HAP-1 (cell line): ENCODE results near the gene PMF1.

ENCODE experiments used
- DNase-seq, 2 experiments: peaks; one replicate each; pipeline ENCODE4 v3.0.0-alpha.2; 2016 to 2020; ENCODE audit warnings: low spot score in 2 of 2
- H3K27me3 ChIP-seq: fragments of 250-450 bp; sonication (Bioruptor Pico); 2 replicates; pipeline ENCODE4 v1.5.1; 2020; ENCODE audit warnings: low read depth, mild to moderate bottlenecking, moderate library complexity
- H3K36me3 ChIP-seq: fragments of 250-450 bp; sonication (Bioruptor Pico); replicated peaks from 2 replicates; pipeline ENCODE4 v1.5.1; 2020; ENCODE audit warnings: mild to moderate bottlenecking
- H3K4me1 ChIP-seq: fragments of 250-450 bp; sonication (Bioruptor Pico); 2 replicates; pipeline ENCODE4 v1.5.1; 2020; ENCODE audit warnings: mild to moderate bottlenecking
- H3K4me3 ChIP-seq: fragments of 250-450 bp; sonication (Bioruptor Pico); 2 replicates; pipeline ENCODE4 v1.5.1; 2020; ENCODE audit warnings: mild to moderate bottlenecking, moderate library complexity
- H3K9me3 ChIP-seq: fragments of 250-450 bp; sonication (Bioruptor Pico); 2 replicates; pipeline ENCODE4 v1.5.1; 2020; ENCODE audit warnings: mild to moderate bottlenecking, moderate library complexity
- in situ Hi-C: fragments of 300-500 bp; cut with MboI; formaldehyde crosslinking; loops from 3 replicates; pipeline ENCODE4 v1.14.3; 2020; ENCODE audit warnings: low sequenced_read_pairs, inconsistent platforms, mixed read lengths

The PMF1 gene

DNA sequence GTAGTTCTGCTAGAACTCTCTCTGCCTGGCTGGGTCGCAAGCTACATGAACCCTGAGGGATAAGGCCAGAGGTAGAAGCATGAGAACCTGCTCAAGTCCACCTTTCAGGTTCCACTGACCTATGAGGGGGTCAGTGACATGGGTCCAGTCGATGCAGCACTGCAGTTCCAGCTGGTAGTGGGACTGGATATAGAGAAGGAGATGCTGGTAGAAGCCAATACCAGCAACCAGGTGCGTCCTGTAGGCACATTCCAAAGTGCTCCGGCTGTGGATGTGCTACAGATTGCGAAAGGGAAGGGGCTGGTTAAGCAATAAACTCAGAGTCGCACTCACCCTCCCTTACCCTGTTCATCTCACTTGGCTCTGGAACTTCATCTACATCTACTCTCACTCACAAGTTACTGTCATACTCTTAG is 64.2 kb downstream of the PMF1 start:
- in situ Hi-C loops = no loop called here
- Histone ChIP-seq H3K27me3 (no peaks in the 10 kb centered on the region), H3K4me3 (no peak overlapping the region), H3K4me1 (peaks cover 2% of the 10 kb centered on the region), H3K9me3 (no peaks in the 10 kb centered on the region), H3K36me3 (peaks cover 77% of the 10 kb centered on the region)
- DNase-seq = no peak

DNA sequence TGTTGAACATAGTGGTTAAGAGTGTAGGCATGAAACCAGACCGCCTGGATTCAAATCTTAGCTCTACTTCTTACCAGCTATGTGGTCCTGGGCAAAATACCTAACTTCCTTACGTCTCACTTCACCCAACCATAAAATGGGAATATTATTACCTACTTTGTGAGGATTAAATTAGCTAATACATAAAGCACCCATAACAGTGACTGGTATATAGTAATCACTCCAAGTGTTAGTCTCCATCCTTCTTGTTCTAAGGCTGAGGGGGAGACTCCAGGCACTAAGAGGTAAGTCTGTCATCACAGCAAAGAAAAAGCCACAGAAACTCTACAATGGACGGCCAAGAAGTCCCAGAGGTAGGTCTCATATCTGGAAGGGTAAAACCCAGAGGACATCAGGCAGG is 67.0 kb downstream of the PMF1 start:
- H3K4me1 ChIP-seq = peaks cover 9% of the 10 kb centered on the region
- no peak for DNase-seq
- H3K27me3 ChIP-seq = no peaks in the 10 kb centered on the region
- no peaks in the 10 kb centered on the region for H3K9me3 ChIP-seq
- in situ Hi-C loops = no loop called here
- peaks cover 55% of the 10 kb centered on the region for H3K36me3 ChIP-seq
- H3K4me3 ChIP-seq = no peak overlapping the region

DNA sequence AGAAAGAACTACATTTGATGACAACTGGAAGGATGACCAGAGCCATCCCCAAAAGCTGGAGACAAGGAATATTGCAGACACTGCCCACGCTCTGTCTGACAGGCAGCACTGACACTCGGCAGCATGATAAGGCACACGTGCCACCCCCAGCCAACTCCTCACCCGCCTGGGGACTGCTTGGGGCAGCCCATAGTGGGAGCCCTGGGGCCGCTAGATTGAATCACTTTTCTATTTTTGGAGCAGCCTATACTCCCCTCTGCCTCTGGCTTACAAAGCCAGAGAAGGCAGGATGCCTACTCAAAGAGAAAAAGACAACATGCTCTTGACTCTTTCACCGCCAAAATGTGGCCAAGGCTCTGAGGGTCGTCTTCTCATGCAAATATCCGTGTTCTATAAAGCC is 68.5 kb downstream of the PMF1 start:
- no peaks in the 10 kb centered on the region for H3K9me3 ChIP-seq
- H3K36me3 ChIP-seq = peaks cover 48% of the 10 kb centered on the region
- in situ Hi-C loops = no loop called here
- H3K4me1 ChIP-seq = peaks cover 9% of the 10 kb centered on the region
- H3K27me3 ChIP-seq = no peaks in the 10 kb centered on the region
- peak overlapping the region; percentile 98 for H3K4me3 ChIP-seq
- peak in 1 of 2 experiments; percentile 34 for DNase-seq

DNA sequence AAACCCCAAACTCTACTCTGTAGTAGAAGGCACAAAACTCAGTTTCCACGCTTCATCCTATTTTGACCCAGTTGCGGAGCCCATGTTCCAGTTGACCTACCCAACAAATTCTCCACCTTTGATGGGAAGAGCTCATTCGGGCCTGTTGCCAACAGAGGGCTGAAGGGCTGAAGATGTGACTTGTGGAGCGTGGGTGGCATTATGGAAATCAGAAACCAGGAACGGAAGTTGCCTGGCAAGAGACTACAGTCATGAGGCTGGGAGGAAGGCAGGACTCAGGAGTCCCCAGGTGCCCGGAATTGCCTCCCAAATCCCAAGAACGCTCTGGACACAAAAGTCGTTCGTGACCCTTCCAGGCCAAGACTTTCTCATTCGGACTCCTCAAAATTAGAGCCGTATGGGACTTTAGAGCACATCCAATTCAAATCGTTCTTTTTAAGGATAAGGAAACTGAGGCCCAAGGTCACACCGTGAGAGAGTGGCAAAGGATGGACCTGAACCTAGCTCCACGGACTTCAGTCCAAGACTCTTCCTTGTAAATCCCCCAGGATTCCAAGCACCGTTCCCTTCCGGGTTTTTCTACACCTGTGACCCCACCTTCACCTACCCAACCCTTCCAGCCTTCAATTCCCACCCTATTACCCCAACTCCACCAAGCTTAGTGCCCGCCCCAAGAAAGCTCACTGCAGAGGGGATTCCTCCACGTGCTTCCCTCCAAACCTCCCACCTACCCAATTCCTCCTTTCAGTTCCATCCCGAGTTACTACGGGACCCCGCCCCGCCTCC is 69.1 kb downstream of the PMF1 start:
- Histone ChIP-seq H3K4me3 (peak overlapping the region; percentile 98), H3K9me3 (no peaks in the 10 kb centered on the region), H3K36me3 (peaks cover 42% of the 10 kb centered on the region), H3K4me1 (peaks cover 9% of the 10 kb centered on the region), H3K27me3 (no peaks in the 10 kb centered on the region)
- in situ Hi-C loops = no loop called here
- peak; percentile 34 to 36 for DNase-seq

DNA sequence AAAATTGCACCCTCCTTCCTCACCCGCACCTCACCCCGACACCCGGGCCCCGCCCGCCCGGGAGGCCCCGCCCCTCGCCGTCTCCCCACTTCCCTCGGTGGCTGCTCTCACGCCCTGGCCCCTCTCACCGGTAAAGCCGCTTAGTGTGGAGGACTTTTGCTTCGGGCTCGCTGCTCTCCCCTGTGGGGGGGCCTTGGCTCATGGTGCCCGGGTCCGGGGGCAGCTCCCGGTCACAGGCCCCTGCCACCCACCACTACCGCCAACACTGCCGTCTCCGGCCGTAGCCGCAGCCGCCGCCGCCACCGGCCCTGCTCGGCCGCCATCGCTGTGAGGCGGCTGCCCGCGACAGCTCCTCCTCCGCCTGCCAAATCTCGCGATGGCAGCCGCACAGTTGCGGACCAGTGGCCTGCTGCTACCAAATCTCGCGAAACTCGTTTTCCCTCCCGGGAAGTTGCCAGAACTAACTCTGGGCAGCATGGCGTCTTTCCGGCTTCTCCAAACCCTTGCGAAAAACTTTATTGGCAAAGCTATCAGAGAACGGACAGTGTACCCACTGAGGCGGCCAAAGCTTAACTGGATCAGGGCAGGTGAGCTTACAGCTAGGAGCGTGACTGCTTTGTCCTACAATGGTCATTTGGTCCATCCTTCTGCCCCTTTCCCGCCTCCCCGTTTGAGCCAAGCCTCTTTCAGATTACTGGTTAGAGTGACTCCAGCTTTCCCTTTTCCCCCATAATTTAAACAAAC is 69.8 kb downstream of the PMF1 start, which contains the start of gene SMG5:
SMG5 (minus strand) TSS at position 347 of the 744 bp plus-strand sequence; CDS start at position 202, 145 bp downstream.
- in situ Hi-C loops = no loop called here
- peak within 1 kb of the TSS; percentile 98 for H3K4me3 ChIP-seq
- H3K4me1 ChIP-seq = peaks cover 9% of the 10 kb centered on the region
- H3K9me3 ChIP-seq = no peaks in the 10 kb centered on the region
- no peaks in the 10 kb centered on the region for H3K27me3 ChIP-seq
- peak; percentile 98 for DNase-seq
- peaks cover 34% of the 10 kb centered on the region for H3K36me3 ChIP-seq

DNA sequence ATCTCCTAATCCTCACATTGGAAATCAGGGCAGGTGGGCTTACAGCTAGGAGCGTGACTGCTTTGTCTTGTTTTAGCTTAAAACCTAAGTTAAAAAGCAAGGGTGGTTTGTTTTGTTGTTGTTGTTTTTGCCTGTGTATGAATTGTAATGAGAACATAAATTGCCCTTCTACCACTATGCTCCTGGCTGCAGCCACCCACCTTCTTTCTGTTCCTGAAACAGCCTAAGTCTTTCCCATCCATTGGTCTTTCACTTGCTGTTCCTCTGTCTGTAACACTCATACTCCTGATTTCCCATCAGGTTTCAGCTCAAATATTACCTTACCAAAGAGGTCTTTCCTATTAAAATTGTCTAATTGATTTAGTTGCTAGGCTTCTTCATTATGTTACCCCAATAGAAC is 70.7 kb downstream of the PMF1 start:
- H3K9me3 ChIP-seq = no peaks in the 10 kb centered on the region
- peaks cover 9% of the 10 kb centered on the region for H3K4me1 ChIP-seq
- H3K4me3 ChIP-seq = peak overlapping the region; percentile 98
- no peak for DNase-seq
- in situ Hi-C loops = no loop called here
- no peaks in the 10 kb centered on the region for H3K27me3 ChIP-seq
- peaks cover 25% of the 10 kb centered on the region for H3K36me3 ChIP-seq

DNA sequence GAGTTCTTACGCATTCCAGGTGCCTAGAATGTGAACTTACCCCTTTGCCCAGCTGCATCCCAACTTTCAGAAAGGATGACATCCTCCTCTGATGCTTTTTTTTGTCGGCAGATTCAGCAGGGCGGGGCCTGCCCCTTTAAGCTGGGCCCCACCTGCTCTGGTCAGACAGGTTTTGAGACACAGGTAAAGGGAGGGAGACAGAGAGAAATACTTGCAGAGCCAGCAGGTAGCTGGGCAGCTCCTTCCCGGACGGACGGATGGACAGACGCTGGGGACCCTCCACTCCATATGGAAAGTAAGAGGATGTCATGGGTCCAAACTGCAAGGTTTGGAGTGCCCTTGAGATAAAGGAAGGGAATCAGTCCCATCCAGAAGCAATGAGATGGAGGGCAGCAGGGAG is 71.3 kb downstream of the PMF1 start, which contains the start of gene TMEM79:
TMEM79 (plus strand) TSS at position 214 of the 400 bp plus-strand sequence. CDS start 902 bp downstream, outside the sequence.
- H3K27me3 ChIP-seq = no peaks in the 10 kb centered on the region

DNA sequence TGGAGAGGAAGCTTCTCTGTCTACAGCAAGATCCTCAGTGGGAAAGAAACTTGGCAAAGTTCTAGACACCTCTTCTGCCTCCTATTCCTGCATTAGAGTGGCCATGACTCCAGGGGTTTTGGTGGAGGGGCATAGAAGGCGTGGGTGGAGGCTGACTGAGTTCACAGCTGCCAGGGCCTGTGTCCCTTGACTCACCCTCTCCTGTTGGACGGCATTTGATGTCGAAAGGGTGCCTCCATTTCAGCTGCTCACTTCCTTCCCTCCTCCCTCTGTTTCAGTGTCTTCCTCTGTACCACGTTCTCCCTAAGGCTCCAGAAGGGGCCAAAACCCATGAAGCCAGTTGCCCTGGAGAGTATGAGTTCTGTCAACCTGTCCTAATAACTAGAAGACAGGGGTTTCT is 72.0 kb downstream of the PMF1 start:
- H3K27me3 ChIP-seq = no peaks in the 10 kb centered on the region
- H3K4me3 ChIP-seq = no peak overlapping the region
- DNase-seq = no peak
- no peaks in the 10 kb centered on the region for H3K9me3 ChIP-seq
- in situ Hi-C loops = no loop called here
- peaks cover 13% of the 10 kb centered on the region for H3K36me3 ChIP-seq
- H3K4me1 ChIP-seq = peaks cover 9% of the 10 kb centered on the region

More for the DNA sequence above, 71.3 kb downstream of the PMF1 start, which contains the start of gene TMEM79:
- H3K36me3 ChIP-seq = peaks cover 19% of the 10 kb centered on the region
- in situ Hi-C loops = no loop called here
- no peaks in the 10 kb centered on the region for H3K9me3 ChIP-seq
- no peak for DNase-seq
- H3K4me1 ChIP-seq = peaks cover 9% of the 10 kb centered on the region
- peak within 1 kb of the TSS; percentile 98 for H3K4me3 ChIP-seq

DNA sequence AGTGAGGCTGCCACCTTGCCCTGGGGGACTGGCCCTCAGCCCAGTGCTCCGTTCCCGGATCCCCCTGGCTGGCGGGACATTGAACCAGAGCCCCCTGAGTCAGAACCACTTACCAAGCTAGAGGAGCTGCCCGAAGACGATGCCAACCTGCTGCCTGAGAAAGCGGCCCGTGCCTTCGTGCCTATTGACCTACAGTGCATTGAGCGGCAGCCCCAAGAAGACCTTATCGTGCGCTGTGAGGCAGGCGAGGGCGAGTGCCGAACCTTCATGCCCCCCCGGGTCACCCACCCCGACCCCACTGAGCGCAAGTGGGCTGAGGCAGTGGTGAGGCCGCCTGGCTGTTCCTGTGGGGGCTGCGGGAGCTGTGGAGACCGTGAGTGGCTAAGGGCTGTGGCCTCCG is 72.6 kb downstream of the PMF1 start:
- H3K36me3 ChIP-seq = peaks cover 6% of the 10 kb centered on the region
- in situ Hi-C loops = no loop called here

DNA sequence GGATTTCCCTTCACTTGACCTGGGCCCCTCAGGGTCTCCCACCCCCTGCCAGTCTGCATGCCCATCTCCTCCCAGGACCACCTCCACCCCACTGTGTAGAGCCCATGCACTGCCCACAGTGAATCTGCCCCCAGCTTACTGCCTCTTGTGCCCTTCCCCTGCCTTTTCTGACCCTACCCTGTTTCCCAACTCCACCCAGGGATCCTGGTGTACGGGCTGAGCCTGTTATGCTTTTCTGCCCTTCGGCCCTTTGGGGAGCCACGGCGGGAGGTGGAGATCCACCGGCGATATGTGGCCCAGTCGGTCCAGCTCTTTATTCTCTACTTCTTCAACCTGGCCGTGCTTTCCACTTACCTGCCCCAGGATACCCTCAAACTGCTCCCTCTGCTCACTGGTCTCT is 73.3 kb downstream of the PMF1 start:
- in situ Hi-C loops = no loop called here
- no peaks in the 10 kb centered on the region for H3K9me3 ChIP-seq
- peaks cover 9% of the 10 kb centered on the region for H3K4me1 ChIP-seq
- peaks cover 5% of the 10 kb centered on the region for H3K36me3 ChIP-seq
- no peak overlapping the region for H3K4me3 ChIP-seq
- H3K27me3 ChIP-seq = no peaks in the 10 kb centered on the region
- no peak for DNase-seq

More for the DNA sequence above, 72.6 kb downstream of the PMF1 start:
- Histone ChIP-seq H3K4me3 (no peak overlapping the region), H3K27me3 (no peaks in the 10 kb centered on the region), H3K9me3 (no peaks in the 10 kb centered on the region), H3K4me1 (peaks cover 9% of the 10 kb centered on the region)
- DNase-seq = no peak
